ENCODE measurements around the gene ATP8A2. TPM values are rescaled to one million over a fixed set of nuclear protein-coding genes. Genes with fewer than 3 reads are reported as not detected.

ATP8A2 gene
- total RNA-seq, 4 donors from 2014 or later = 0.16 to 0.54 (median 0.26) TPM

- Histone ChIP-seq H3K27me3 (peaks cover 17% of the 10 kb centered on the region), H3K4me3 (no peak overlapping the region), H3K27ac (no peak overlapping the region), H3K4me1 (no peaks in the 10 kb centered on the region), H3K9me3 (no peaks in the 10 kb centered on the region), H3K36me3 (no peaks in the 10 kb centered on the region)
- 52 to 72% methylated on average over 3 to 6 of the region's 6 CpGs for WGBS, 2 donors (ENCODE audit: low coverage in 1 of 2)
- no peak for ATAC-seq
- no peak for TF ChIP-seq EP300 (IDR thresholded peaks at IDR 0.05)
- TF ChIP-seq POLR2AphosphoS5 (IDR thresholded peaks at IDR 0.05) = no peak
- TF ChIP-seq, protein P1, sequence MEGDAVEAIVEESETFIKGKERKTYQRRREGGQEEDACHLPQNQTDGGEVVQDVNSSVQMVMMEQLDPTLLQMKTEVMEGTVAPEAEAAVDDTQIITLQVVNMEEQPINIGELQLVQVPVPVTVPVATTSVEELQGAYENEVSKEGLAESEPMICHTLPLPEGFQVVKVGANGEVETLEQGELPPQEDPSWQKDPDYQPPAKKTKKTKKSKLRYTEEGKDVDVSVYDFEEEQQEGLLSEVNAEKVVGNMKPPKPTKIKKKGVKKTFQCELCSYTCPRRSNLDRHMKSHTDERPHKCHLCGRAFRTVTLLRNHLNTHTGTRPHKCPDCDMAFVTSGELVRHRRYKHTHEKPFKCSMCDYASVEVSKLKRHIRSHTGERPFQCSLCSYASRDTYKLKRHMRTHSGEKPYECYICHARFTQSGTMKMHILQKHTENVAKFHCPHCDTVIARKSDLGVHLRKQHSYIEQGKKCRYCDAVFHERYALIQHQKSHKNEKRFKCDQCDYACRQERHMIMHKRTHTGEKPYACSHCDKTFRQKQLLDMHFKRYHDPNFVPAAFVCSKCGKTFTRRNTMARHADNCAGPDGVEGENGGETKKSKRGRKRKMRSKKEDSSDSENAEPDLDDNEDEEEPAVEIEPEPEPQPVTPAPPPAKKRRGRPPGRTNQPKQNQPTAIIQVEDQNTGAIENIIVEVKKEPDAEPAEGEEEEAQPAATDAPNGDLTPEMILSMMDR (IDR thresholded peaks at IDR 0.05) = no peak
- TF ChIP-seq POLR2A (IDR thresholded peaks at IDR 0.05) = no peak
Measured at GRCh38 chr13:26017932-26018665, 646.3 kb downstream of the ATP8A2 start.

DNA sequence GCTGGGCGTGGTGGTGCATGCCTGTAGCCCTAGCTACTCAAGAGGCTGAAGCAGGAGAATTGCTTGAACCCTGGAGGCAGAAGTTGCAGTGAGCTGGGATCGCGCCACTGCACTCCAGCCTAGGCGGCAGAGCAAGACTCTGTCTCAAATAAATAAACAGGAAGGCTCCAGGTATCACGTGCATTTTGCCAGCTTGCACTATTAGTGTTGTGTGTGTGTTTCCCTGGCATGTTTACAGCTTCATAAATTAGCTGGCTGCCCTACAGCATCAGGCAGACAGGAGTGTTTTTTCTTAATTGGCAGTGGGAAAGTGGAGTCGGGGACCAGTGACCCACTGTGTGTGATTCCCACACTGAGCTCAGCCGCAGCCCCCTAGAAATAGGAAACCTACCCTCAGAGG, 647.5 kb downstream of the ATP8A2 start:
- Histone ChIP-seq H3K4me3 (no peak overlapping the region), H3K27me3 (peaks cover 6% of the 10 kb centered on the region), H3K27ac (no peak overlapping the region), H3K4me1 (no peaks in the 10 kb centered on the region), H3K9me3 (no peaks in the 10 kb centered on the region), H3K36me3 (no peaks in the 10 kb centered on the region)
- TF ChIP-seq POLR2A (IDR thresholded peaks at IDR 0.05) (no peak), EP300 (IDR thresholded peaks at IDR 0.05) (no peak), POLR2AphosphoS5 (IDR thresholded peaks at IDR 0.05) (no peak)
- TF ChIP-seq, protein P1 (IDR thresholded peaks at IDR 0.05) = no peak
- no peak for ATAC-seq
- 83 to 100% methylated on average over 1 of the region's 7 CpGs for WGBS, 2 donors (ENCODE audit: low coverage in 1 of 2)

GRCh38 chr13:26019881-26020870, 648.4 kb downstream of the ATP8A2 start:
- no peaks in the 10 kb centered on the region for H3K36me3 ChIP-seq
- H3K27ac ChIP-seq = no peak overlapping the region
- no peak for ATAC-seq
- H3K4me1 ChIP-seq = no peaks in the 10 kb centered on the region
- H3K4me3 ChIP-seq = no peak overlapping the region
- no peaks in the 10 kb centered on the region for H3K9me3 ChIP-seq
- WGBS, 2 donors (ENCODE audit: low coverage in 1 of 2) = 77 to 83% methylated on average over 13 to 17 of the region's 22 CpGs
- H3K27me3 ChIP-seq = peaks cover 6% of the 10 kb centered on the region
- TF ChIP-seq, protein P1 (IDR thresholded peaks at IDR 0.05) = no peak
- TF ChIP-seq POLR2A (IDR thresholded peaks at IDR 0.05) (no peak), POLR2AphosphoS5 (IDR thresholded peaks at IDR 0.05) (no peak), EP300 (IDR thresholded peaks at IDR 0.05) (no peak)

- ATAC-seq = no peak
- Histone ChIP-seq H3K4me1 (no peaks in the 10 kb centered on the region), H3K4me3 (no peak overlapping the region), H3K9me3 (no peaks in the 10 kb centered on the region), H3K27me3 (peaks cover 6% of the 10 kb centered on the region), H3K36me3 (no peaks in the 10 kb centered on the region), H3K27ac (no peak overlapping the region)
- TF ChIP-seq POLR2AphosphoS5 (IDR thresholded peaks at IDR 0.05) (no peak), POLR2A (IDR thresholded peaks at IDR 0.05) (no peak), EP300 (IDR thresholded peaks at IDR 0.05) (no peak)
- TF ChIP-seq, protein P1 (IDR thresholded peaks at IDR 0.05) = no peak
- 75 to 81% methylated on average over 6 of the region's 7 CpGs for WGBS, 2 donors (ENCODE audit: low coverage in 1 of 2)
Measured at GRCh38 chr13:26020891-26021290, 649.1 kb downstream of the ATP8A2 start.
